HepG2 (cell line): ENCODE measurements around the gene C20orf202. TPM values are rescaled to one million over a fixed set of nuclear protein-coding genes. Genes with fewer than 3 reads are reported as not detected.

Experiments
- ARID5B ChIP-seq: IDR thresholded peaks from 2 replicates; pipeline ENCODE4 v1.4.0; 2020; ENCODE audit warnings: mild to moderate bottlenecking, missing genetic modification reagents
- HINFP ChIP-seq: sonication (generic); formaldehyde crosslinking; IDR thresholded peaks from 2 replicates; pipeline ENCODE4 v1.4.0; 2020; ENCODE audit warnings: low read depth, mild to moderate bottlenecking, missing genetic modification reagents
- HNF4G ChIP-seq, 2 experiments: sonication (generic) in 1 of 2; formaldehyde crosslinking in 1 of 2; IDR thresholded peaks; 2 replicates each; pipeline versions ENCODE4 v1.4.0 to v1.6.1; 2011 to 2020; ENCODE audit warnings: borderline replicate concordance in 2 of 2, low read depth in 2 of 2, mild to moderate bottlenecking in 2 of 2, low read length in 1 of 2, missing genetic modification reagents in 1 of 2, moderate library complexity in 1 of 2
- MAFK ChIP-seq, 2 experiments: IDR thresholded peaks in 1 of 2; conservative IDR thresholded peaks in 1 of 2; 2 replicates each; pipeline ENCODE4 v1.6.1; 2011; ENCODE audit warnings: improper control_type of control experiment in 2 of 2, low read length in 2 of 2
- MXD4 ChIP-seq: IDR thresholded peaks from 2 replicates; pipeline ENCODE4 v1.6.1; 2016; ENCODE audit warnings: mild to moderate bottlenecking, missing biosample characterization, missing genetic modification reagents
- NFRKB ChIP-seq: fragments of 450-650 bp; IDR thresholded peaks from 2 replicates; pipeline ENCODE4 v1.6.1; 2017
- PITX1 ChIP-seq: sonication (generic); formaldehyde crosslinking; IDR thresholded peaks from 2 replicates; pipeline ENCODE4 v1.5.1; 2020; ENCODE audit warnings: mild to moderate bottlenecking, missing genetic modification reagents
- PREB ChIP-seq: sonication (generic); formaldehyde crosslinking; IDR thresholded peaks from 2 replicates; pipeline ENCODE4 v1.4.0; 2020; ENCODE audit warnings: missing genetic modification reagents
- REPIN1 ChIP-seq: sonication (generic); formaldehyde crosslinking; IDR thresholded peaks from 2 replicates; pipeline ENCODE4 v1.8.0; 2022; ENCODE audit warnings: missing genetic modification reagents, low read depth, mild to moderate bottlenecking, borderline replicate concordance
- TBP ChIP-seq: sonication (generic); formaldehyde crosslinking; IDR thresholded peaks from 2 replicates; pipeline ENCODE4 v1.5.0; 2020; ENCODE audit warnings: missing genetic modification reagents
- ZFP62 ChIP-seq: sonication (generic); formaldehyde crosslinking; IDR thresholded peaks from 2 replicates; pipeline ENCODE4 v1.4.0; 2020; ENCODE audit warnings: missing genetic modification reagents
- ZGPAT ChIP-seq: IDR thresholded peaks from 2 replicates; pipeline ENCODE4 v1.6.1; 2016; ENCODE audit warnings: mild to moderate bottlenecking
- ZNF101 ChIP-seq: sonication (generic); formaldehyde crosslinking; IDR thresholded peaks from 2 replicates; pipeline ENCODE4 v1.4.0; 2020; ENCODE audit warnings: mild to moderate bottlenecking, low read depth, missing genetic modification reagents, borderline replicate concordance
- ZNF530 ChIP-seq: sonication (generic); formaldehyde crosslinking; IDR thresholded peaks from 2 replicates; pipeline ENCODE4 v1.5.0; 2020; ENCODE audit warnings: low read depth, mild to moderate bottlenecking, missing genetic modification reagents
- ZNF563 ChIP-seq: sonication (generic); formaldehyde crosslinking; IDR thresholded peaks from 2 replicates; pipeline ENCODE4 v1.8.0; 2022; ENCODE audit warnings: mild to moderate bottlenecking, moderate library complexity, missing genetic modification reagents
- ZNF576 ChIP-seq: sonication (generic); formaldehyde crosslinking; IDR thresholded peaks from 2 replicates; pipeline ENCODE4 v1.4.0; 2020; ENCODE audit warnings: mild to moderate bottlenecking, missing genetic modification reagents
- ZNF598 ChIP-seq: sonication (generic); formaldehyde crosslinking; IDR thresholded peaks from 2 replicates; pipeline ENCODE4 v1.5.1; 2020; ENCODE audit warnings: mild to moderate bottlenecking, missing genetic modification reagents, borderline replicate concordance
- ZNF784 ChIP-seq: sonication (generic); formaldehyde crosslinking; IDR thresholded peaks from 2 replicates; pipeline ENCODE4 v1.5.1; 2020; ENCODE audit warnings: missing genetic modification reagents, mild to moderate bottlenecking, borderline replicate concordance
- ZNF790 ChIP-seq: sonication (generic); formaldehyde crosslinking; IDR thresholded peaks from 2 replicates; pipeline ENCODE4 v1.8.0; 2022; ENCODE audit warnings: missing genetic modification reagents, mild to moderate bottlenecking, borderline replicate concordance
- polyA plus RNA-seq, 8 experiments: library from polyadenylated mRNA; depleted of rRNA in 3 of 8; stranded (reverse) in 7 of 8; unstranded in 1 of 8; fragments of >200 nt; fragmentation: Illumina TruSeq in 4 of 8; extraction: Trizol in 4 of 8; gene quantifications; 2 replicates each; pipeline versions ENCODE4 v1.2.1 to v1.2.3, GENCODE V29; 2011 to 2016; ENCODE audit warnings: low read depth in 4 of 8, missing spikeins in 1 of 8, mixed read lengths in 1 of 8; ENCODE audit not compliant: insufficient read depth in 1 of 8
- total RNA-seq, 5 experiments: library from RNA; depleted of rRNA; stranded (reverse); fragments of >200 nt; fragmentation: Illumina TruSeq; extraction: Trizol; gene quantifications; 2 replicates each; pipeline ENCODE4 v1.2.3, GENCODE V29; 2016; ENCODE audit warnings: low read depth in 1 of 5

Gene C20orf202
- total and polyA plus RNA-seq, 2 of the 13 experiments (the other 11 are each of a cell fraction or from before 2014, with no cell fraction given): 0.20 to 1.2 TPM

GRCh38 chr20:1184638-1185315 is 18.5 kb upstream of the C20orf202 start, which contains the start of gene TMEM74B (continued):
- no peak for TF ChIP-seq MAFK (conservative IDR thresholded peaks at IDR 0.05 in 1 of 2, IDR thresholded peaks at IDR 0.05 in 1 of 2; ENCODE audit: low read length in 2 of 2)
- TF ChIP-seq ZNF790 (CRISPR knock-in tag): no peak
- TF ChIP-seq MXD4 (CRISPR knock-in tag): no peak
- TF ChIP-seq ZGPAT (CRISPR knock-in tag): no peak; the same call in 1 of the 2 replicates
- 0 out of 2 replicates have a peak, but pooled peaks have one; percentile 22 for TF ChIP-seq HNF4G (IDR thresholded peaks at IDR 0.05; ENCODE audit: borderline replicate concordance, low read depth, low read length)
- 0 out of 2 replicates have a peak, but pooled peaks have one; percentile 34 for TF ChIP-seq HNF4G (CRISPR knock-in tag; IDR thresholded peaks at IDR 0.05; ENCODE audit: borderline replicate concordance, low read depth)
- TF ChIP-seq NFRKB: no peak
- no peak for TF ChIP-seq PITX1
- TF ChIP-seq ZNF576: no peak
- TF ChIP-seq ZNF598: peak; percentile 96; the same call in 1 of the 2 replicates
- no peak for TF ChIP-seq ZFP62
- TF ChIP-seq HINFP: 0 out of 2 replicates have a peak, but pooled peaks have one; percentile 38
- TF ChIP-seq ARID5B (CRISPR knock-in tag): no peak
- TF ChIP-seq ZNF530 (CRISPR knock-in tag): no peak
- no peak for TF ChIP-seq PREB
- TF ChIP-seq ZNF784 (CRISPR knock-in tag): no peak
- no peak for TF ChIP-seq ZNF101 (CRISPR knock-in tag)
- TF ChIP-seq TBP (CRISPR knock-in tag): no peak
- TF ChIP-seq REPIN1 (CRISPR knock-in tag): no peak
- TF ChIP-seq ZNF563 (CRISPR knock-in tag): peak; percentile 94
